ENCODE results near the gene ODC1.
"Not testable (repeated sequence)": the region's sequence is repeated elsewhere in the genome, so short reads cannot be mapped to it uniquely, and the experiment has no call there.

The ODC1 gene

DNA sequence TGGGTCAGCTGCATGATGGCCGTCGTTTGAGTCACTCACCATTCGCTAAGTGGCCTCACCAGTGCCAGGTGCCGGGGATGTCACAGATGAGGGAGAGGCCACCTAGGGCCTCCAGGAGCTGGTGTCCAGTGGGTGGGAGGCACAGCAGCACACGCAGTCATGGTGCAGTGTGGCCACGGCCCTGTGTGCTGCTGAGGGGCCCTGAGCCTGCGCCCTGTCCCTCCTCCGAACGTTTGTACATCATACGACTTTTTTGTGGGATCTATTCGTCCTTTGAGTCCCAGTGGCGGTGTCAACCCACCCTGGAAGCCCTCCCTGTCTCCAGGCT is 30.1 kb upstream of the ODC1 start:
- no peak for DNase-seq (ENCODE audit: low read depth in 3 of 3)

DNA sequence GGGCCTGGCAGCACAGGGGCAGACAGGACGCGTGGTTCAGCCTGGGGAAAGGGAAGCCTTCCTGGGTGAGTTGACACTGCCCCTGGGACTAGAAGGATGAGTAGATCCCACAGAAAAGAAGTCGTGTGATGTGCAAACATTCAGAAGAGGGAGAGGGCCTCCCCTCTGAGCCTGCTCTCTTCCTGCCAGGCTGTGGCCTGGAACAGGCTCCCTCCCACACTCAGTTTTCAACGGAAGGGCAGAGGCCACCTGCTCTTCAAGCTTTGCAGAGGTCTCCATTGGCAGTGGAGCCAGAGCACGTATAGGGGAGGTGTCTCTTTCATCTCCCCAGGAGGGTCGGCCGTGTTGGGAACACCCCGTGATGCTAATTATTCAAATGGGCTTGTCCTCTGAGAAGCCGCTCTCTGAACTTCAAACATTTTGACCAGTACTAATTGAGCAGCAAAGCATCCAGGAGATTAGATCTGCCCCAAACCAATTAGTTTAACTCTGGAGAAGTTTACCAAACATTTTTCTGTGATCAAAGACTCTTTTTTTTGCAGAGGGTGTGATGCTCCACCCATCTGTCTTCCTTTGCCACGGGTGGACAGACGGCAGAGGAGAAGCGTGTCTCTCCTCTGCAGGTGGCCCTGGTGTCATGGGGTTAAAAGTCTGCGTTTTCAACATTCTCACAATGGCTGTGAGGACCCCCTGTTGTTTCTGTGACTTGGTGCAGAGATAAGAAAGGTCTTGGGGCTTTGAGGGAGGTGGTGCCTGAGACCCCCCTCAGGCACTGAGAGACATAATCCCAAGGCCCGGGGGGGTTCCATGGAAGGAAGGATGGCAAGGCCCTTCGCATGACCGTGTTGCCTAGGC is 29.5 kb upstream of the ODC1 start:
- DNase-seq (ENCODE audit: low read depth in 3 of 3) = no peak

DNA sequence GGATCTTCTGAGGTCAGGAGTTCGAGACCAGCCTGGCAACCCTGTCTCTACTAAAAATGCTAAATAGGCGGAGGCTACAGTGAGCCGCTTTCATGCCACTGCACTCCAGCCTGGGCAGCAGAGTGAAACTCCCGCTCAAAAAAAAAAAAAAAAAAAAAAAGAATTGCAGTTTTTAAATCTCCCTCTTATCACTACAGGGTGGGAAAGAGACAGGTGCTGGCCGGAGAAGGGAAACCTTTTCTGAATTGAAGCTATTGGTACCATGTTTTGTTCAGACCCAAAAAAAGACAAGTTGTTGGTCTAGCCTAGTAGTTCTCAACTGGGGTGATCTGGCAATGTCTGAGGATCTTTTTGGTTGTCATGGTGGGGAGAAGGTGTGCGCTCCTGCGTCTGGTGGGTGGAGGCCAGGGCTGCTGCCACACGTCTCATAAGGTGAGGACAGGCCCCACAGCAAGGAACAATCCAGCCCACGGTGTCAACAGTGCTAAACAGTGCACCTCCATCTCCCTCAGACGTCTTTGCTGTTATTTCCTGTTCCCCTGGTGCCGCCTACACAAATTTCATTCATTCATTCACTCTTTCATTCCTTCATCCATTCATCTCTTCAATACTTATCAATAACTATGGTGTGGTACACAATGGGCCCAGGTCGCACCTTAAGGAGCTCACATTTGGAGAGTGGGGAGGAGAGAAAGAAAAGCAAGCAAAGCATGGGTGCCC is 28.8 kb upstream of the ODC1 start:
- no peak for DNase-seq (ENCODE audit: low read depth in 3 of 3)

GRCh38 chr2:10475811-10476660 is 27.9 kb upstream of the ODC1 start:
- no peak for DNase-seq (ENCODE audit: low read depth in 3 of 3)

- no peak for DNase-seq (ENCODE audit: low read depth in 3 of 3)
These were observed 27.1 kb upstream of the ODC1 start for GRCh38 chr2:10475221-10475722.

- no peak for DNase-seq (ENCODE audit: low read depth in 3 of 3)
These were observed 25.1 kb upstream of the ODC1 start for GRCh38 chr2:10473121-10473756.

DNA sequence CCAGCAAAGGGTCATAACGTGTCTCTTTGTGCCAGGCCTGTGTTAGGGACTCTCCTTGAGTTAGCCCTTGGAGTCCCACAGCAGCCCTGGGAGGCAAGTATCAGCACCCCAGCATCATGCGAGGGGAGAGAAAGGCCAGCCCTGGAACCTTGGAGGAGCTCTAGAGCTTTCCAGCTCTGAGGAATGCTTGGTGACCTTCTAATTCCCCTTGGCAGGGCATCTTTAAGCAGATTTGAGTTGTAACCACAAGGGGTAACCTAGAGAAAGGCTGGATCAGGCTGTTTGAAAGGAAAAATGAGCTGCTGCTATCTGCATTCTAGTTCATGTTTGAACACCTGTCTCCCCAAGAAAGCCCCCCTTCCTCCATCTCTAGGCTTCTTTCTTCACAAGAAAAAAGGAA is 23.8 kb upstream of the ODC1 start:
- DNase-seq (ENCODE audit: low read depth in 3 of 3) = no peak

- DNase-seq (ENCODE audit: low read depth in 3 of 3) = no peak
These were observed 23.0 kb upstream of the ODC1 start for GRCh38 chr2:10471046-10471571.

DNA sequence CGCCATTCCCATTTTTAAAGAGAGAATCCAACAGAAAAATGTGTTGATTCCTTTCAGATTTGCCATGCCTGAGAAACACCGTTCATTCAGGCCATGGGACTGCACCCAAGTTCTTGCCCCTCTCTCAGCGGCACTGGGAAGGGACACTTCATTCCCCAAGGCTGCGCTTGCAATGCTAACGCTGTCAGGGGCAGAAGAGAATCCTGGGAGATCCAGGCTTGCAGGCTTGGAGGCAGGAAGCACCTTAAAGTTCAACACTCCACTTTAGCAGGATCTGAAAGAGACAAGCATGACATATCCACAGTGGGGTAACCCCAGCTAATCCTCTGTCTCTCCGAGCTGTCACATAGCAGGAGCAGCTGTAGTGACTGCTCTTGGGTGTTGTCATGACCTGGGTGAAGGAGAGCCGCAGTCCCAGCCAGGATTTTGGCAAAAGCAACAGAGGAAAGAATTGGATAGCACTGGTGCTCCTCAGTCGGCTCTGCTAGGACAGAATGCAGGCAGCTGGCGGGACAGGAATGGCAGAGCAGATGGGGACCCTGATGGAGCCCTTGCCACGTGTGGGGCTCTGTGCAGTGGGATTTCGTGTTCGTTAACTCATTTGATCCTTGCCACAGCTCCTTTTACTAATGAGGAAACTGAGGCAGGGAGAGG is 22.0 kb upstream of the ODC1 start:
- DNase-seq (ENCODE audit: low read depth in 3 of 3) = no peak

DNA sequence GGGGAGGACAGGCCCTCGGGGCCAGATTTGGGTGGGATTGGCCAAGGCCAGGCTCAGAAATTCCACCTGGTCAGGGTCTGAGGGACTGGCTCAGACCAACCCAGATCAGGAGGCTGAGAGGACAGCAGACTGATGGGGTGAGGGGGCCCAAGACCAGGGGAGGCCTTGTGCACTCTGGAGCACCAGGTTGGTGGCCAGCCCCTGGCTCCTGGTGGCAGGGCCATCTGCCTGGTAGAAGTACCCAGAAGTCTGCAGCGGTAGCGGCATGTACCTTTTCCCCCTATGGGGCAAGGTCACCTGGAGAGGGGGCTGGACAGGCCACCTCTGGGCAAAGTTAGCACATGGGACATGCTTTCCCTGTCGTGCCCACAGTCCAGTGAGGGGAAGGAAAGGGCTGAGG is 21.2 kb upstream of the ODC1 start:
- no peak for DNase-seq (ENCODE audit: low read depth in 3 of 3)

- DNase-seq (ENCODE audit: low read depth in 3 of 3) = no peak
These were observed 19.3 kb upstream of the ODC1 start for GRCh38 chr2:10467401-10467800.

DNA sequence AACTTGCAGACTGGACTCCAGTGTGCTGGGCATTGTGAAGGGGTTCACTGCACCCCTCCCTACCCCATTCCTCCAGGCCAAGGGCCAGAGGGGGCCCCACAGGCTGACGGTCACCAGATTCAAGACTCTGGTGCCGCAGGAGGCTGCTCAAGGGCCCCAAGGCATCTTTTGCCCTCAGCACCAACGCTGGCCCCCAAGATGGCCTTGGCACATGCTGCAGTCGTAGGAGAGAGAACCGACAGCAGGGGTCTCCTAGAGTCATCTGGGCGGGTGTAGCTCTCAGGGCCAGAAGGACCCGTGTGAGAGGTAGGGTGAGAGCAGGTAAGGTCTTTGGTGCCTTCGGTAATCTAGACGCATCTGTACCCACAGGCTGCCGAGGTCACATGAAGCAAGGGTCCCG is 18.7 kb upstream of the ODC1 start:
- no peak for DNase-seq (ENCODE audit: low read depth in 3 of 3)

DNA sequence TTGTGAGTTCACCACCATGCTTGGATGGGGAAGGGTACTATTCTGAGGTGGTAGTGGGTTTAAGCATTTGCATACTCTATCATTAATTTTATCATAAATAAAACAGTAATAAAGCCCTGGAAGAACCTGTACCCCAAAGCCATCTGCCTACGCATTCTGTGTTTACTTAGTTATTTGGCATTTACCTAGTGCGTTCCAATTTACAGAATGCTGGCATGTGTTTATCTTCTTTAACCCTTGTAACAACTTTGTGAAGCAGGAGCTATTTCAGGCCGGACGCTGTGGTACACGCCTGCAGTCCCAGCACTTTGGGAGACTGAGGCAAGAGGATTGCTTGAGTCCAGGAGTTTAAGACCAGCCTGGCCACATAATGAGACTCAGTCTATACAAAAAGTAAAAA is 17.8 kb upstream of the ODC1 start:
- DNase-seq (ENCODE audit: low read depth in 3 of 3) = no peak

DNA sequence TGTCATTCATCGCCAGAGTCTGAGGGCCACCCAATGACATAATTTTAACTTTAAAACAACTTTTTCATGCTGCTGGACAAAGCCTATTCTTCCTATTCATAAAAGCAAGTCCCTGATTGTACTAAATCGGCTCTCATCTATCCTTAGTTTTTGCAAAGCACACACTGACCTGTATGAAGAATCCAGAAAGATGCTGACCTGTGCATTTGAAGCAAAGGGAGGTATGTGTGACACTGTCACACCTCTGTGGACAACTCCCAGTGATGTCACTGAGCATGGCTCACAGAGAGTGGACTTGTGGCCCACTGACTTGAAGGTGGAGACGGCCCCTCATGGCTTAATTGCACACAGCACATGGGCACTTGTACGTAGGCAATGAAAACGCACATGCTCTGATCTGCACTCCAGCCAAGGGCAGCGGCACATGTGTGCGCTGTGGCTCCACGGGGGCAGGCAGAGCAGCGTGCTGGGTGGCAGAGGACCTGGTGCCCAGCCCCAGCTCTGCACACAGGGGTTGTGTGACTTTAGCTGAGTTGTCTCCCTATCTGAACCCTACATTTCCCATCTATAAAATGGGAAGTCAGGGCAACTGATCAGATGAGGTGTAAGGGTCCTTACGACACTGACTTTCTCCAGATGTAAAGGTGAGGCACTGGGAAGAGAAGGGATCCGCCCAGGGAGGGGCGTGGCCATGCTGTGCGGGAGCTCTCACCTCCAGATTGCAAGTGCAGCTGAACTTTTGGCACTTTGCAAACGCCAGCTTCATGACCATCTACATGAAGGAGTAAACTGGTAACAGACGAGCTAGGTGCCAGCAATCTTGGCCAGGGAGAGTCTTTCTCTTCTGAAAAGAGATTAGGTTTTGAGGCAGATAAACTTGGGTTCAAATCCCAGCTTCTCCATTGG is 14.3 kb upstream of the ODC1 start:
- no peak for DNase-seq (ENCODE audit: low read depth in 3 of 3)

DNA sequence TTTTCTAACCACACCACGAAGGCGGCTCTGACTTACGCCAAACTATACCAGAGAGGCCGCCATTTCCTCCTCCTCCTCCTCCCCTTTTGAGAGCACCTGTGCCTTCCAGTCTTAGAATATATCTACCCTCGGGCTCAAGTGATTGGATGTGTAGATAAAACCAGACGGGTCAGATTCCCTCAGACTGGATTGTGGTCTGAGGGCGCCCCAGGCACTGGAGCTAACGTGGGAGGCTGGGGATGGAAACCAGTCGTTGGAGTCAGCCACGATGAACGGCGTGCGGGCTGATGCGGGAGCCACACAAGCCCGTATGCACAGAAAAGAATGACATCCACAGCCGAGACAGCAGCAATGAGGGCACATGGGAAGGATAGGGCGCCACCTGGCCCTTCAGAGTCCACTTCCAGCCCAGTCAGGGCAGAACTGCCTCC is 12.3 kb upstream of the ODC1 start:
- no peak for DNase-seq (ENCODE audit: low read depth in 3 of 3)

DNA sequence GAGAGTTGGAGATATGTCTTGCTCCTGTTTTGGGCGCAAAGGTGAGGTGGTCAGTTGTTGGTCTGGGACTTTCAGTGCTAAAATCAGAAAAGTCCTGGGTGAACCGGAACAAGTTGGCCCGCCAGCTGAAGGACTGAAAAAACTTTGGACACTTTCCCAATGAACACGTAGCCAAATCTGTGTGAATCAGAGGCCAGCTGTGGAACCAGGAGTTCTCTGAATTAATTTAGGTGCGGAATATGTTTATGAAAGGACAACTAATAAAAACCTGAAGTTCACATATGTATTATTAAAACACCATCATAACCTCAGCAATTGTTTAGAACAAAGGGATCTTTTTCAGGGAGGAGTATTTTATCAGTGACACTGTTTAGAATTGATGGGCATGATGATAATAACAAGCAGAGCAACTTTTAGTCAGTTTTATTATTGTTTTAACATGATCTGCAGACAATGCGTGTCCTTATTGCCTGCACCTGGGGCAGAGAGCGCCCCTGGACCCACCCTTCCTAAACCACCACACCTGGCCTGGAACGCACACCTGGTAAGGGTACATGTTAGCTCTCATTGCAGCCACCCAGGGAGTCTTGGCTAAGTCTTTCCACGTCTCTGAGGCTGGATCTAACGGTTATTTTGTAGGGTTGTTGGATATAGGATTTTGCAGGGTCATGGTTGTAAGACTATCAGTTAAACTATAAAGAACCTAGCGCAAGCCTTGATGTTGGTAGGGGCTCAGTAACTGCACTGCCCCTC is 9.9 kb upstream of the ODC1 start:
- no peak for DNase-seq (ENCODE audit: low read depth in 3 of 3)

DNA sequence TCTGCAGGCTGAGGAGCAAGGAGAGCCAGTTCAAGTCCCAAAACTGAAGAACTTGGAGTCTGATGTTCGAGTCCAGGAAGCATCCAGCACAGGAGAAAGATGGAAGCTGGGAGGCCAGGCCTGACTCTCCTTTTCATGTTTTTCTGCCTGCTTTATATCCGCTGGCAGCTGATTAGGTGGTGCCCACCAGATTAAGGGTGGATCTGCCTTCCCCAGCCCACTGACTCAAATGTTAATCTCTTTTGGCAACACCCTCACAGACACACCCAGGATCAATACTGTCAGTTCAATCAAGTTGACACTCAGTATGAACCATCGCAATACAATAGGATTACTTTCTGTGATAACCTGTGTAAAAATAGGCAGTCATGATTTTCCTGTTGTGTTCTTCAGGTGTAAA is 9.1 kb upstream of the ODC1 start:
- not testable (repeated sequence) for DNase-seq (ENCODE audit: low read depth in 3 of 3)

DNA sequence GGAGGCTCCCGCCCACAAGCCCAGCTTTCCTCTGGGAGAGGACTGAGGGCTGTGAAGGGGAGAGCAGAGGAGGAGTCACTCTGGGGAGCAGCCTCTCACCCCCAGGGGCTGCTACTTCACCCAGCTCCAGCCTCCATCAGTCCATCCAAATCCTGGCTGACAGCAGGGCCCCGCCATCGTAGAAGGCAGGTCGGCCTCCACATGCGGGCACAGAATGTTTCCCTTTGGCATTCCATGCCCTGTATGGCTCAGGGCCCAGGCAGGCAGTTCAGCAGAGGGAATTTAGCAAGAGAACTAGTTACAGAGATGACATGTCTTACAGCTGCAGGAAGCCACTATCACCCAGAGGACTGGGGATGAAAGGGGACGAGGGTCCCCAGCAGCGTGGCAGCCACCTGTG is 6.4 kb upstream of the ODC1 start:
- DNase-seq (ENCODE audit: low read depth in 3 of 3) = no peak

- DNase-seq (ENCODE audit: low read depth in 3 of 3) = no peak
These were observed 5.8 kb upstream of the ODC1 start for GRCh38 chr2:10453905-10454298.
